ENCODE measurements around the gene BARHL1.

BARHL1 gene

DNA sequence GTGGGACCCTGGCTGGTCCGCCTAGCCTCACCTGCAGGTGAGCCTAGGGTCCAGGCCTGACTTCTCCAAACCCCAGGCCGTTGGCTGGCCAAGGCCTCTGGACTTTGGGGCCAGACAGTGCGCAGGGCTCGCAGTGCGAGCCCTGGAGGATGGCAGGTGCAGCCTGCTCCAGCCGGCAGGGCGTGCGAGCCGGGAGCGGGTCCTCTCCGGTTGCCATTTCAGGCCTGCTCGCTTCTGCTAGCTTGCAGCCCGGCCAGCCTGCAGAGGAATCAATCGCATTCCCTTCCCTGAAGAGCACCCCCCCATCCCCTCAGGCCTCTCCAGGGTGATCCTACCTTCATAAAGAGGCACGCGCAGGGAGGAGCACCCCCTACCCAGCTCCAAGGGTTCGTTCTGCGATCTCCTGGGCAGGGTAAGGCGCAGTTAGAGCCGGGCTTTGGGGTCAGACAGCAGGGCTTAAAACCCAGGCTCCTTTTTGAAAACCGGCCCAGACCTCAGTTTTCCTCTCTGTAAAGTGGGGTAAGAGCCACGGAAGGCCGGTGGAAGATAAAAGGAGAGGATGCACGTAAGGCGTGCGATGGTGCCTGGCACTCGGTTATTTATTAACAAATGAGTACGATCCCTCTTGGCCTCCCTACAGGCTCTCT lies 6.2 kb downstream of the BARHL1 start:
- no peak for DNase-seq (ENCODE audit: low read depth)
- in situ Hi-C loops (cut with HindIII; ENCODE audit: low sequenced_read_pairs), result no loop called here
- TF ChIP-seq, protein P1, sequence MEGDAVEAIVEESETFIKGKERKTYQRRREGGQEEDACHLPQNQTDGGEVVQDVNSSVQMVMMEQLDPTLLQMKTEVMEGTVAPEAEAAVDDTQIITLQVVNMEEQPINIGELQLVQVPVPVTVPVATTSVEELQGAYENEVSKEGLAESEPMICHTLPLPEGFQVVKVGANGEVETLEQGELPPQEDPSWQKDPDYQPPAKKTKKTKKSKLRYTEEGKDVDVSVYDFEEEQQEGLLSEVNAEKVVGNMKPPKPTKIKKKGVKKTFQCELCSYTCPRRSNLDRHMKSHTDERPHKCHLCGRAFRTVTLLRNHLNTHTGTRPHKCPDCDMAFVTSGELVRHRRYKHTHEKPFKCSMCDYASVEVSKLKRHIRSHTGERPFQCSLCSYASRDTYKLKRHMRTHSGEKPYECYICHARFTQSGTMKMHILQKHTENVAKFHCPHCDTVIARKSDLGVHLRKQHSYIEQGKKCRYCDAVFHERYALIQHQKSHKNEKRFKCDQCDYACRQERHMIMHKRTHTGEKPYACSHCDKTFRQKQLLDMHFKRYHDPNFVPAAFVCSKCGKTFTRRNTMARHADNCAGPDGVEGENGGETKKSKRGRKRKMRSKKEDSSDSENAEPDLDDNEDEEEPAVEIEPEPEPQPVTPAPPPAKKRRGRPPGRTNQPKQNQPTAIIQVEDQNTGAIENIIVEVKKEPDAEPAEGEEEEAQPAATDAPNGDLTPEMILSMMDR (IDR thresholded peaks at IDR 0.05; ENCODE audit: low read depth, low read length, missing control alignments), result no peak
- no peak overlapping the region for H3K4me3 ChIP-seq (ENCODE audit: low read depth, low read length)

DNA sequence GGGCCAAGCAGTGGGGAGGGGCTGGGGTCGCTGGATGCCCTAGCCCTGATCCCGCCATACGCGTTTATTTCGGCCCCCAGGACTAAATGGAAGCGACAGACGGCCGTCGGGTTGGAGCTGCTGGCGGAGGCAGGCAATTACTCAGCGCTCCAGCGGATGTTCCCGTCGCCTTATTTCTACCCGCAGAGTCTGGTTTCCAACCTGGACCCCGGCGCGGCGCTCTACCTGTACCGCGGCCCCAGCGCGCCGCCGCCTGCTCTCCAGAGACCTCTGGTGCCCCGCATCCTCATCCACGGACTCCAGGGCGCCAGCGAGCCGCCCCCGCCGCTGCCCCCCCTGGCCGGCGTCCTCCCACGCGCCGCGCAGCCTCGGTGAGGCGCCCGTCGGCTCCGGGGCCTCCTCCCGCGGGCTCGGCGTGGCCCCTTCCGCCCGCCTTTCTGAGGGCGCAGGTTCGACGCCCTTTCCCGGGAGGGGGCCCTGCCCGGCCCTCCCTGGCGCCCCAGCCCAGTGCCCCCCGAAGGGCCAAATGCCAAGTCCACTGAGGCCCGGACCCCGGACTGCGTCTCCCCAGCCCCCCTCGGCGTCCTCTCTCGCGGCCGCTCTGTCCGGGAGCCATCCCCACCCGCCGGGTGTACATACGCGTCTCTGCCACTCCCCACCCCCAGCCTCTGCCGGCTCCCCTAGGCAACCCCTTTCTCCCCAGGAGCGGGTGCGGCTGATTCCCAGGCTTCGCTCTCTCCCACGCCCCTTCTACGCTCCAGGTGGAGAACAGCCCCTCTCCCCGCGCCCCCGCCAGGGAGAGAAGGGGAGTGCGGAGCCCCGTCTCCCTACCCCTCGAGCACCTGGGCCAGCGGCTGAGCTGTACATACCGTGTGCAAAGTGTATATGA lies 7.0 kb downstream of the BARHL1 start:
- DNase-seq (ENCODE audit: low read depth), result no peak
- TF ChIP-seq, protein P1 (IDR thresholded peaks at IDR 0.05; ENCODE audit: low read depth, low read length, missing control alignments), result no peak
- in situ Hi-C loops (cut with HindIII; ENCODE audit: low sequenced_read_pairs), result no loop called here
- H3K4me3 ChIP-seq (ENCODE audit: low read depth, low read length), result no peak overlapping the region

DNA sequence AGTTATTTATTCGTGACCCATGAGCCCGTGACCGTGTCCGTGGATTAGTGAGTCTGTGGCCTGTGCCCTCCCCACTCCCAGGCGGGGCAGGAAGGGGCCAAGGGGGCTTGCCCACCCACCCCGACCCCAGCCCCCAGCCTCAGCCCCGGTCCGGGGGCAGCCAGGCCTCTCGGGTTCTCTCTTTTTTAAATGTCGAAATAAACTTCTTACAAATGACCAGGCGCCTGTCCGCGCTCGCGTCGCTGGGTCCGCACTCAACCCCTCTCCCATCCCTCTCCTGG lies 7.6 kb downstream of the BARHL1 start:
- DNase-seq (ENCODE audit: low read depth), result no peak
- in situ Hi-C loops (cut with HindIII; ENCODE audit: low sequenced_read_pairs), result no loop called here
- no peak overlapping the region for H3K4me3 ChIP-seq (ENCODE audit: low read depth, low read length)
- TF ChIP-seq, protein P1 (IDR thresholded peaks at IDR 0.05; ENCODE audit: low read depth, low read length, missing control alignments), result no peak

DNA sequence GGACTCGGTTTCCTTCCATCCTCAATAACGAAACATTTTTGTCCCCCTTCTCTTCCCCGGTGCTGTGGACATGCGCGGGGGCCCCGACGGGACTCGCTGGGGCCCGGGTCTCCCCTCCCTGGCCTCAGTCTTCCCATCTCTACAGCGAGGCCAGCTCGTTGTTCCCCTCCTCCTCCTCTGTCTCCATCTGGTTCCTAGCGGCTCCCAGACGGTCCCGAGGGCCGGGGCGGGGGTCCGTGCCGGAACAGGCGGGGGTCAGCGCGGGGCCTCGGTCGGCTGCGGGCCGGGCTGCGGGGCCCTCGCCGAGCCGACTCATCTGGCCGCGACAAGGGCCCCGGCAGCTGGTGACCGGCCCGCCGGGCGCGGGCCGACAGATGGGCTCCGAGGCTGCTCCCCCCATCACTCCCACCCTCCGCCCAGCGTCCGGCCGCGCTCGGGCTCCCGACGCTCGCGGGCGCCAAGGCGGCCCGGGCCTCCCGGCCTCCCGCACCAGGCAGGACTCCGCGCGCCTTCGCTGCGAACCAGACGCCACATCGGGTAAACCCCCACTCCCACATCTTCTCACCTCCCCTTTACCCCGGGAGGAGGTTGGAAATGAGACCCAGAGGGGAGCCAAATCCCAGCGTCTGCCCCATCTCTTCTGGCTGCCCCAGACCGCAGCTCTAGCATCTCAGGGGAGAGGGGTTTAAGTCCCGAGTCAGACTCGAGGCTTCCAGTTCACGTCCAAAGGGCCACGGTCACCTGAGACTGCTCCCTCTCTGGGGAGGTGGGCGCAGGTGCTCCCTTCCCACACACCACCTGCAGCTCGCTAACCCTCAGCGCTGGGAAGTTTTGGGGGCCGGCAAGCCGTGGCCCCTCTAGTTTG lies 8.1 kb downstream of the BARHL1 start:
- DNase-seq (ENCODE audit: low read depth), result no peak
- in situ Hi-C loops (cut with HindIII; ENCODE audit: low sequenced_read_pairs), result no loop called here
- TF ChIP-seq, protein P1 (IDR thresholded peaks at IDR 0.05; ENCODE audit: low read depth, low read length, missing control alignments), result no peak
- H3K4me3 ChIP-seq (ENCODE audit: low read depth, low read length), result no peak overlapping the region

DNA sequence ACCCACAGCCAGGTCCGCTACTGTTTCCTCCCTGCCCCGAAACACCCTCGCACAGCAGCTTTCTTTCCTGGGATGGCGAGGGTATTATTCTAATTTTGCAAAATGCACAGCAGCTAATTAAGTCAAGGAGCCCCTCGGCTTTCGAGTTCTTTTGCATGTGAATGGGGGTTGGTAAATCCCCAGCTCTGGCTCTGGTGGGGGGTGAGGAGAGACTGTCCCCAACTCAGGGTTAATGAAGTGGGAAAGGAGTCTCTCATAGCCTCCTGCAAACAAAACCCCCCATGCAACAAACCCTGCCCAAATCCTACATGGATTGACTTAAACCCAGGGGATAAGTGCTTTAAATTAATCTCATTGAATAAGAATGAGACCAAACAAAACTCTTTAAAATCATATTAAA lies 8.8 kb downstream of the BARHL1 start:
- no peak overlapping the region for H3K4me3 ChIP-seq (ENCODE audit: low read depth, low read length)
- no peak for DNase-seq (ENCODE audit: low read depth)
- TF ChIP-seq, protein P1 (IDR thresholded peaks at IDR 0.05; ENCODE audit: low read depth, low read length, missing control alignments), result no peak
- in situ Hi-C loops (cut with HindIII; ENCODE audit: low sequenced_read_pairs), result no loop called here

DNA sequence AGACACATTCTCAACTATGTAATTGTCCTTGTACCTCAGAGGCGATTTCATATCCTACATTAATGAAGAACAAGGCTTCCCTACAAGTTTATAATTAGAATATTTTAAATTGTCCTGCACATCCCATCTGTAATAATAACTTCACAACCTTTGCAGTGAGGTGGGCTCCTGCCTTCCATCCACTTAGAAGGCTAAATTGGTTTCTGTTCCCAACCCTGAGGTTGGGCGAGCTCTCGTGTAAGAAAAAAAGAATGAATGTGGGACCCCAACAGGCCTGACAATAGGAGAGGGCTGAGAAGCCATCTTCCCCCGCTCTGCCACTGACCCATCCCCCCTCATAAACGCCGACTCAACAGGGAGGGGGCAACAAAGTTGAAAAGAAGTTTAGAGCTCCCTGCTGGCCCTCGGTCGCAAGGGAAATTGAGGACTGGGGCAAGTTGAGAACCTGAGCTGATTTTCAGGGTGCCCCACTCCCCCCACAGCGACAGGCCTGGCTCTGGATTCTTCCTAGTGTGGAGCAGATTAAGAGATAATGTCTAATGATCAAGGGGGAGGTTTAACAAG lies 9.4 kb downstream of the BARHL1 start:
- no peak overlapping the region for H3K4me3 ChIP-seq (ENCODE audit: low read depth, low read length)
- no peak for DNase-seq (ENCODE audit: low read depth)
- in situ Hi-C loops (cut with HindIII; ENCODE audit: low sequenced_read_pairs), result no loop called here
- TF ChIP-seq, protein P1 (IDR thresholded peaks at IDR 0.05; ENCODE audit: low read depth, low read length, missing control alignments), result no peak

Data from astrocyte of the cerebellum (primary cell).